K562 (cell line): ENCODE results near the gene SNIP1. TPM values are rescaled to one million over a fixed set of nuclear protein-coding genes. Genes with fewer than 3 reads are reported as not detected.

Experiments
- ZNF318 ChIP-seq, 2 experiments: fragments of 450-650 bp; IDR thresholded peaks; 2 replicates each; pipeline ENCODE4 v1.6.1; 2016; ENCODE audit warnings: mild to moderate bottlenecking in 2 of 2, borderline replicate concordance in 1 of 2, low read depth in 1 of 2, moderate library complexity in 1 of 2
- polyA plus RNA-seq, 8 experiments: library from polyadenylated mRNA; depleted of rRNA in 4 of 8; stranded (reverse) in 5 of 8; unstranded in 3 of 8; fragments of >200 nt; fragmentation: Nextera tagmentation in 2 of 8; fragmentation: Illumina TruSeq in 1 of 8; extraction: Ambion mirVana in 2 of 8; extraction: Trizol in 1 of 8; gene quantifications; 2 replicates each; pipeline versions ENCODE4 v1.2.1 to v1.2.3, GENCODE V29; 2011 to 2014; ENCODE audit warnings: inconsistent platforms in 1 of 8, missing spikeins in 1 of 8
- total RNA-seq, 7 experiments: library from RNA; depleted of rRNA in 6 of 7; stranded (reverse); fragments of >200 nt in 6 of 7; fragmentation: Illumina TruSeq in 2 of 7; extraction: Trizol in 2 of 7; gene quantifications; 2 replicates each; pipeline versions ENCODE4 v1.2.1 to v1.2.3, GENCODE V29; 2011 to 2021; ENCODE audit warnings: low replicate concordance in 1 of 7
- TF ChIP-seq, protein P1 (sequence below): fragments of 450-650 bp; IDR thresholded peaks from 2 replicates; pipeline ENCODE4 v1.6.1; 2016

The SNIP1 gene
- total and polyA plus RNA-seq, 9 of the 15 experiments (the other 6 are each of a cell fraction or from before 2014, with no cell fraction given): 2.9 to 25.9 (median 14.6) TPM

GRCh38 chr1:37553927-37554808, at the start of gene SNIP1 (continued):
- peak in 1 of 2 experiments; percentile 49; a peak in 1 of 4 replicates for TF ChIP-seq ZNF318 (IDR thresholded peaks at IDR 0.05; ENCODE audit: borderline replicate concordance in 1 of 2, low read depth in 1 of 2)
- TF ChIP-seq, protein P1, sequence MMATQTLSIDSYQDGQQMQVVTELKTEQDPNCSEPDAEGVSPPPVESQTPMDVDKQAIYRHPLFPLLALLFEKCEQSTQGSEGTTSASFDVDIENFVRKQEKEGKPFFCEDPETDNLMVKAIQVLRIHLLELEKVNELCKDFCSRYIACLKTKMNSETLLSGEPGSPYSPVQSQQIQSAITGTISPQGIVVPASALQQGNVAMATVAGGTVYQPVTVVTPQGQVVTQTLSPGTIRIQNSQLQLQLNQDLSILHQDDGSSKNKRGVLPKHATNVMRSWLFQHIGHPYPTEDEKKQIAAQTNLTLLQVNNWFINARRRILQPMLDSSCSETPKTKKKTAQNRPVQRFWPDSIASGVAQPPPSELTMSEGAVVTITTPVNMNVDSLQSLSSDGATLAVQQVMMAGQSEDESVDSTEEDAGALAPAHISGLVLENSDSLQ: peak; percentile 73
